GM21717 (cell line): ENCODE measurements around the gene DLEU7.

ENCODE experiments used
- ATAC-seq: cut with Tn5 transposase; IDR thresholded peaks from one replicate; pipeline ENCODE4 v1.9.1; 2021; ENCODE audit warnings: mild to moderate bottlenecking, moderate library complexity; ENCODE audit not compliant: unreplicated experiment

DLEU7 gene

GRCh38 chr13:50843257-50844083 is at the start of gene DLEU7:
Gene DLEU7 (minus strand): TSS chr13:50843692. CDS start chr13:50843646, 46 bp downstream.
- no peak for ATAC-seq

- ATAC-seq: peak; percentile 37
These were observed 48.9 kb upstream of the DLEU7 start for GRCh38 chr13:50892210-50892944.

- no peak for ATAC-seq
These were observed 47.7 kb upstream of the DLEU7 start for GRCh38 chr13:50891206-50891605.

GRCh38 chr13:50889317-50889716 is 45.8 kb upstream of the DLEU7 start:
- ATAC-seq: no peak

GRCh38 chr13:50888362-50888761 is 44.9 kb upstream of the DLEU7 start:
- no peak for ATAC-seq

GRCh38 chr13:50887151-50887550 is 43.7 kb upstream of the DLEU7 start:
- ATAC-seq: no peak

GRCh38 chr13:50884265-50884664 is 40.8 kb upstream of the DLEU7 start:
- ATAC-seq: no peak

GRCh38 chr13:50883728-50884127 is 40.2 kb upstream of the DLEU7 start:
- no peak for ATAC-seq

GRCh38 chr13:50882816-50883435 is 39.4 kb upstream of the DLEU7 start:
- no peak for ATAC-seq

- ATAC-seq: no peak
These were observed 30.5 kb upstream of the DLEU7 start for GRCh38 chr13:50873991-50874390.

GRCh38 chr13:50873467-50873866 is 30.0 kb upstream of the DLEU7 start:
- ATAC-seq: no peak

- ATAC-seq: no peak
These were observed 27.9 kb upstream of the DLEU7 start for GRCh38 chr13:50871405-50871804.

GRCh38 chr13:50867637-50867945 is 24.1 kb upstream of the DLEU7 start:
- no peak for ATAC-seq

GRCh38 chr13:50866817-50867636 is 23.5 kb upstream of the DLEU7 start:
- ATAC-seq: no peak

- ATAC-seq: no peak
These were observed 21.0 kb upstream of the DLEU7 start for GRCh38 chr13:50864492-50864891.

GRCh38 chr13:50855681-50856080 is 12.2 kb upstream of the DLEU7 start:
- ATAC-seq: no peak

GRCh38 chr13:50850445-50850844 is 7.0 kb upstream of the DLEU7 start:
- ATAC-seq: no peak

- no peak for ATAC-seq
These were observed 4.0 kb upstream of the DLEU7 start for GRCh38 chr13:50847501-50847900.

GRCh38 chr13:50846861-50847475 is 3.5 kb upstream of the DLEU7 start:
- no peak for ATAC-seq

- ATAC-seq: no peak
These were observed 1.7 kb upstream of the DLEU7 start for GRCh38 chr13:50845211-50845610.
